H54 (cell line): ENCODE results near the gene DENND5B.

Experiments used
- DNase-seq: peaks from one replicate; pipeline ENCODE4 v3.0.0; 2011; ENCODE audit warnings: low spot score, mixed read lengths; ENCODE audit not compliant: insufficient read length
- FAIRE-seq: peaks from 3 replicates; lab custom pipeline; 2011; peaks lifted over from hg19 to GRCh38; lab: Jason Lieb, UNC
- POLR2A ChIP-seq: IDR thresholded peaks from 2 replicates; pipeline ENCODE4 v1.6.1; 2011; ENCODE audit warnings: low read depth, mild to moderate bottlenecking, low read length

DENND5B gene

GRCh38 chr12:31605531-31605930, 14.6 kb upstream of the DENND5B start:
- no peak for TF ChIP-seq POLR2A
- no peak for FAIRE-seq
- DNase-seq, result no peak

GRCh38 chr12:31603546-31604009, 12.6 kb upstream of the DENND5B start:
- no peak for FAIRE-seq

DNA sequence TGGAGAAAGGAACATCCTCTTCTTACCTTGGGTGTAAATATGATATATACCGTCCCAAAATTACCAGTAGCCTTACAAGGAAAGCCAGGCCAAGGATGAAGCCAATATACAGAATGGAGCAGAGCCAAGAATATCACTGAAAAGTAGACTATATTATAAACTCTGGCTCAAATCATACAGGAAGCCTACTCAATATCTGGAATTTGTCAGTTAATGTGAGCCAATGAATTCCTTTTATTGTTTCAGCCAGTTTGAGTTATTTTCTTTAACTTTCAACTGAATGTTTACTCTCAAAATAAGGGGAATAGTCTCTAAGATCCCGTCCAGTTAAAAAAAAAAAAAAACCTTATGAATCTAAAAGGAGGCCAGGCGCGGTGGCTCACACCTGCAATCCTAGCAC, 9.8 kb upstream of the DENND5B start:
- no peak for DNase-seq
- TF ChIP-seq POLR2A, result no peak
- FAIRE-seq, result no peak

More at GRCh38 chr12:31603546-31604009, 12.6 kb upstream of the DENND5B start:
- no peak for TF ChIP-seq POLR2A
- no peak for DNase-seq

DNA sequence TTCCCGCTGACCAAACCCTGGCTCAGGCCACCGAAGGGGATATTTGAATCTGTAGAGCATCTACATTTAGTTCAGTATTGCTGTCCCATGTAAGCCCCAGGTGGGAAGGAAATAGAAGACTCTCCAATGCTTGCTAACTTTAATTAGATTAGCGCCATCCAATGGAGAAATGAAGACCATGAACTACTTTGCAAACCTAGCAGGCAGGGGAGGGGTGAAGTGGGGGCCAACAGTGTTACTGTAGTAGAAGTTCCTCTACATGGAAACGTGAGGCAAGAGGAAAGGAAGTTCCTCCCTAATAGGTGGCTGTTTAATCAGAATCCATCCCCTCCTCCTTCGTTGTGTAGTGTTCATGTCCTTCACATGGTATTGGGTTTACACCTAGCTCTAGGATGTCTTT, 9.3 kb upstream of the DENND5B start:
- FAIRE-seq (no peak), DNase-seq (no peak)
- TF ChIP-seq POLR2A, result no peak

DNA sequence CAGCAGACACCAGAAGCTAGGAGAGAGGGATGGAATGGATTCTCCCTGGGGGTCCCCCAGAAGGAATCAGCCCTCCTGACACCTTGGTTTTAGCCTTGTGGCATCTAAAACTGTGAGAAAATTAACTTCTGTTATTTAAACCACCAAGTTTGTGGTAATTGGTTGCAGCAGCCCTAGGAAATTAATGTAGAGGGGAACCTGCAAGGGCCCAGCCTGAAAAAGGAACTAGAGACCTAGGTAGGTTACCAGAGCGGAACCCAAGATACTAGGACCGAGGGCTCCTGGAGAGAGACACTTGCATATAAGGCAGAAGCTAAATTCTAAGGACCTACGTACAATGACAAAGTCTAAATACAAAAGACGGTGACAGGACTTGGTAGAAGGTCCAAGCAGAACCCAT, 8.1 kb upstream of the DENND5B start:
- no peak for DNase-seq
- TF ChIP-seq POLR2A, result no peak
- no peak for FAIRE-seq

GRCh38 chr12:31597066-31597465, 6.1 kb upstream of the DENND5B start:
- FAIRE-seq (no peak), DNase-seq (no peak)
- no peak for TF ChIP-seq POLR2A

DNA sequence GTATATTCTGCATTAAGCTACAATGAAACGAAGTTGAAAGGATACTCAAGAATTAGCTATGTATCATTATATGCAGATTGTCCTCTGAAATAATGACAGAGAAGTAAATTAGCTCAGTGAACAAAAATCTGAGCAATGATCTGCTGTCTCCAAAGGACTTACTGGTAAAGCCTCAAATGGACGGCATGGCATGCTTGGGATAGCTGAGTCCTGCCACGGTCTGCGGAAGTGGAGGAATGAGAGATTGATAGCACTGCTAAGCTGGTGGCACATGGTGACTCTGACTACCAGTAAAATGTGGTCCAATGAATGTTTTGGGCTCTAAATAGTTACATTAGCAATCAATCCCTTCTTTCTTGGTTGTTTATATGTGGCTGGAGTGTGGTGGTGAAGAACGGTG, 3.7 kb upstream of the DENND5B start:
- TF ChIP-seq POLR2A, result no peak
- FAIRE-seq (no peak), DNase-seq (no peak)

DNA sequence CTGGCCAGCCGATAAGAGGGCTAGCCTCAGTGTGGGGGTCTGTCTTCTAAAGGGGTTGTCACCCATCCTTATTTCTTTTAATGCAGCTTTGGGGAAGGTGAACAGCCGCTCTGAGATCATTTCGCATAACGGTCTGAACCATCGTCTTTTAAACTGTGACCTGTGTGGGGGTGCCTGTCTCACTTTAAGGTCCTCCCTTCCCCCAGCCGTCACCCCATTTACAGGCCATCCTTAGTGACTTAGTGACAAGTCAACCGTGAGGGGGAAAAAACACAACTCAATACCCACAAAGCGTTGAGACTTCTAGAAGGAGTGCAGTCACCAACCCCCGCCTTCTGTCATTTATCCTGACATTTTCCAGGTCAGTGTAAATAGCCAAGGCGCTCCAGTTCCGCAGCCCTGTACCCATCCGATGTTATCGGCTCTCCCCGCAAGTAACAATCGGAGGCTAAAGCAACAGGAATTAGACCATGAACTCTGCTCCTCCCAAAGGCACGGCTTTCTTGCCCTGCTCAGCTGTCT, 505 bp upstream of the DENND5B start:
- no peak for FAIRE-seq
- no peak for DNase-seq
- TF ChIP-seq POLR2A, result no peak

DNA sequence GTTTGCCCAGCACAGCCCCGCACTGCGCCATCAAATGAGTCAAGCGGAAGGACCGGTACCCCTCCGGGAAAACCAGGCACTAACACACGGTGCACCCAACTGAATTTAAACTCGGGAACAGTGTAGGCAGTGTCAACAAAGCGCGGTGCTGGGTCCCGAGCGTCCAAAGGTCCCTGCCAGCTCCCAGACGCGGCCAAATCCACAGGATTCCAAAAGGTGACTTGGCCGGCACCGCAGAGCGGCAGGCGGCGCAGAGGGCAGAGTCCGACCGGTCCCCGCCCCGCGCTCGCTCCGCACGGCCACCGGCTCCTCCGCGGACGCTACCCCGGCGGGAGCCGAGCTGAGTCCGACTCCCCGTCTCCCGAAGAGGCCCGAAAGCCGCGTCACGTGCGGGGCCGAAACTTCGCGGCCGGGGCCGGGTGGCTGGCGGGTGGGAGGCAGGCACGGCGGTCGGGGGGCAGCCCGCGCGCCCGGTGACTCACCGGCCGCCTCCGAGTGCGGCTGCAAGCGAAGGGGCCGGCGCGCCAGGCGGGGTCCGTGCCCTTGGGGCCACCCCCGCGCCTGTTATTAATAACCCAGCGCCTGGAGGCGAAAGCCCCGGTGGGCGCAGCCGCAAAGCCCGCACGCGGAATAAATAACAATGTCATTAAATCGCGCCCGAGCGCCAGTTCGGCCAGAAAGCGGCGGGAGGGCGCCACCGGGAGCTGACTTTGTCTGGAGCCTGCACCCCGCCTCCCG, 863 bp downstream of the DENND5B start:
- FAIRE-seq (no peak), DNase-seq (peak; percentile 48)
- peak; percentile 24; the same call in 1 of the 2 replicates for TF ChIP-seq POLR2A

DNA sequence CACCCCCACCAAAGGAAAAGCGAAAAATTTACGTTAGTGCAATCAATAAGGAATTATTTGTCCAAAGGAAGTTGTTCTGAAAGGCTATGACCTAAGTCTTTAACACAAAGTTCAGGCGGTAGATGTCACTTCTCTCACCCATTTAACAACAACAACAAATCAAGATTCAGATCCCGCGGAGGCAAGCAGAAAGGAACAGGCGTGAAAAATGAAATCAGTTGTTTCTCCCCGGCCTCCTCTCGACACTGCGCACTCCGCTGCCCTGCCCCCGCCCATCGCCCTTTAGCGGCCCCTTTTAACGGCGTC, 1.4 kb downstream of the DENND5B start:
- no peak for FAIRE-seq
- no peak for DNase-seq
- no peak for TF ChIP-seq POLR2A

DNA sequence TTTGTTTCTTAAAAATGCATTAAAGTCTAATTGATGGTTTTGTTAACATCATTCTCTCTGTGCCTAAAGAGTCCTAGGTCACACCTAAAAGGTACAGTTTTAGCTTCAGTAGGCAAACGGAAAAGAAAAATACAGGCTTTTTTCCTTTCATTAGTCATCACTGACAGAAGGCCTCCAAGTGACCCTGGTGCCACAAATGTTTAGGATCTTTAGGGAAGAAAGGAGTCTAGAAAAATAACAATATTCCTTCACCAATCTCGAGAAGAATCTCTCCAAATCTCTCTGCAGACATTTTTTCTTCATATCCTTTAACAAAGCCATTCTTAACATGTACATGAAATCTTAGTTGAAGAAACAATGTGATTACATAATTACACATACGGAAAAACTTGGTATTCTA, 2.0 kb downstream of the DENND5B start:
- DNase-seq (no peak), FAIRE-seq (no peak)

GRCh38 chr12:31586728-31587127, 4.2 kb downstream of the DENND5B start:
- FAIRE-seq (no peak), DNase-seq (no peak)
- TF ChIP-seq POLR2A, result no peak

More for the DNA sequence above, 2.0 kb downstream of the DENND5B start:
- TF ChIP-seq POLR2A, result no peak

GRCh38 chr12:31585895-31586294, 5.0 kb downstream of the DENND5B start:
- DNase-seq, result no peak
- FAIRE-seq, result no peak
- no peak for TF ChIP-seq POLR2A

- TF ChIP-seq POLR2A, result no peak
- DNase-seq (peak; percentile 30), FAIRE-seq (peak; percentile 79)
These were observed 5.7 kb downstream of the DENND5B start for GRCh38 chr12:31585271-31585670.

DNA sequence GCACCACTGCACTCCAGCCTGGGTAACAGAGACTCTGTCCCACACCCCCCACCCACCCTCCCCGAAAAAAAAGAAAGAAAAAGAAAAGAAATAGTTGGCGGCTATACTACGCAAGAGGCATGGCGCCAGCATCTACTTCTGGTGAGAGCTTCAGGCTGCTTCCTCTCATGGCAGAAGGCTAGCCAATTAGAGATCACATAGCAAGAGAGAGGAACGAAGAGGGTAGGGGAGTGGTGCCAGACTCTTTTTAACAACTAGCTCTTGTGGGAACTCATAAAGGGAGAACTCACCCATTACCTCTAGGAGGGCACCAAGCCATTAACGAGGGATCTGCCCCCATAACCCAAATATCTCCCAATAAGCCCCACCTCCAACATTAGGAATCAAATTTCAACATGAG, 6.2 kb downstream of the DENND5B start:
- no peak for FAIRE-seq
- TF ChIP-seq POLR2A, result no peak
- no peak for DNase-seq
